ENCODE measurements around the gene SERPINC1. TPM values are rescaled to one million over a fixed set of nuclear protein-coding genes. Genes with fewer than 3 reads are reported as not detected.

The SERPINC1 gene
- total and polyA plus RNA-seq, 9 of the 15 experiments (the other 6 are each of a cell fraction or from before 2014, with no cell fraction given), result 0.07 to 1.2 (median 0.50) TPM

DNA sequence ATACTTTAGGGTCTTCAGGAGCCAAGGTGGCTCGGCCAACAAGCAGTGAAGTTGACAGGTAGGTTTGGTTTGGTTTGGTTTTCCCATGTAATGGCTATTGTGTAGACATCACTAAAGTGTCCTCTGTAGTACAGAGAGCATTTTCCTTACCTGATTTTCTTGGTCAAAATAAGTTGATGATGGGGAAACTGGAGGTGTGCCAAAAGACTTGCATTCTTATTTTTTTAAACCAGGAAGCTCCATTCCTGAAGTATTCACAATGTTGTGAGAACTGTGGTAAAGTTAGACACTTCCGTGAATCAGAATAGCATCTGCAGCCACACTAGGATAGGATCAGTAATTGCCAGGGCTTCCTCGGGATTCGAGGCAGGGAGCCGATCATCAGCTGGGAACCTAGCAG, 46.0 kb downstream of the SERPINC1 start:
- no peaks in the 10 kb centered on the region for H3K27me3 ChIP-seq (ENCODE audit: control insufficient read depth in 2 of 2, insufficient read depth in 2 of 2, low read length in 2 of 2)
- no TSS peak for BruUV-seq (replicated peaks)
- DNase-seq (ENCODE audit: extremely low read depth in 1 of 4, low spot score in 3 of 4) (peak in 2 of 4 experiments; percentile 32 to 45), FAIRE-seq (no peak), ATAC-seq (no peak)
- WGBS (ENCODE audit: insufficient coverage, low coverage, missing lambda C conversion rate), result 39% methylated on average over 5 of the region's 5 CpGs
- peaks cover 17 to 26% of the 10 kb centered on the region in 2 experiments for H3K4me1 ChIP-seq (replicated peaks in 1 of 2; ENCODE audit: control insufficient read depth in 2 of 2, insufficient read depth in 2 of 2, low read length in 2 of 2)
- no peaks in the 10 kb centered on the region for H3K9me3 ChIP-seq (replicated peaks; ENCODE audit: control insufficient read depth, insufficient read depth, low read depth, low read length)
- peaks cover 12% of the 10 kb centered on the region for H4K20me1 ChIP-seq (replicated peaks; ENCODE audit: control insufficient read depth, insufficient read depth, low read length)
- in situ Hi-C loops (cut with MboI), result no loop called here
- peaks cover 53% of the 10 kb centered on the region for H3K79me2 ChIP-seq (ENCODE audit: control insufficient read depth, insufficient read depth, low read length)
- H3K27ac ChIP-seq (ENCODE audit: extremely low read depth, low read depth, low read length), result peak overlapping the region; percentile 93
- H3K9me1 ChIP-seq (ENCODE audit: control insufficient read depth, insufficient read depth, low read length), result no peaks in the 10 kb centered on the region
- peak overlapping the region; percentile 86 for H3K4me3 ChIP-seq
- peaks cover 35% of the 10 kb centered on the region for H3K36me3 ChIP-seq (ENCODE audit: control insufficient read depth, insufficient read depth, low read length)
- POLR2A ChIA-PET, result interaction anchor here (0.6 kb wide), 1 partner anchor 77 kb away, joined by 3 read pairs; no protein-coding TSS in a partner anchor
- intact Hi-C loops (cut with micrococcal nuclease), result loop anchor here (5.0 kb wide), 1 partner anchor 151 kb away; the partner anchor contains the start of gene RC3H1
- H2AFZ ChIP-seq (ENCODE audit: low read depth, low read length), result peak overlapping the region; percentile 89
- H3K4me2 ChIP-seq (ENCODE audit: insufficient read depth, low read length), result peak overlapping the region; percentile 75
- peak overlapping the region; percentile 66 to 87; a peak in 2 of 4 replicates for H3K9ac ChIP-seq (ENCODE audit: insufficient read depth in 1 of 2, low read depth in 2 of 2, low read length in 2 of 2)
- CTCF ChIA-PET (ENCODE audit: low intra/inter-chr PET ratio), result no interaction called here
- TF ChIP-seq, protein P1, sequence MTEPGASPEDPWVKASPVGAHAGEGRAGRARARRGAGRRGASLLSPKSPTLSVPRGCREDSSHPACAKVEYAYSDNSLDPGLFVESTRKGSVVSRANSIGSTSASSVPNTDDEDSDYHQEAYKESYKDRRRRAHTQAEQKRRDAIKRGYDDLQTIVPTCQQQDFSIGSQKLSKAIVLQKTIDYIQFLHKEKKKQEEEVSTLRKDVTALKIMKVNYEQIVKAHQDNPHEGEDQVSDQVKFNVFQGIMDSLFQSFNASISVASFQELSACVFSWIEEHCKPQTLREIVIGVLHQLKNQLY (CRISPR knock-in tag; conservative IDR thresholded peaks at IDR 0.05), result no peak
- TF ChIP-seq BDP1 (IDR thresholded peaks at IDR 0.05; ENCODE audit: insufficient read depth, insufficient read length), result no peak
- TF ChIP-seq, protein P2, sequence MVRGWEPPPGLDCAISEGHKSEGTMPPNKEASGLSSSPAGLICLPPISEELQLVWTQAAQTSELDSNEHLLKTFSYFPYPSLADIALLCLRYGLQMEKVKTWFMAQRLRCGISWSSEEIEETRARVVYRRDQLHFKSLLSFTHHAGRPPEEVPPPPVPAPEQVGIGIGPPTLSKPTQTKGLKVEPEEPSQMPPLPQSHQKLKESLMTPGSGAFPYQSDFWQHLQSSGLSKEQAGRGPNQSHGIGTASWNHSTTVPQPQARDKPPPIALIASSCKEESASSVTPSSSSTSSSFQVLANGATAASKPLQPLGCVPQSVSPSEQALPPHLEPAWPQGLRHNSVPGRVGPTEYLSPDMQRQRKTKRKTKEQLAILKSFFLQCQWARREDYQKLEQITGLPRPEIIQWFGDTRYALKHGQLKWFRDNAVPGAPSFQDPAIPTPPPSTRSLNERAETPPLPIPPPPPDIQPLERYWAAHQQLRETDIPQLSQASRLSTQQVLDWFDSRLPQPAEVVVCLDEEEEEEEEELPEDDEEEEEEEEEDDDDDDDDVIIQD (CRISPR knock-in tag; IDR thresholded peaks at IDR 0.05), result no peak
- TF ChIP-seq CBX3 (IDR thresholded peaks at IDR 0.05; ENCODE audit: borderline replicate concordance in 1 of 2, low read length in 2 of 2), result 0 out of 3 replicates have a peak, but pooled peaks of 1 of the 2 experiments have one; percentile 19
- no peak for TF ChIP-seq ZSCAN29 (IDR thresholded peaks at IDR 0.05)
- TF ChIP-seq GATAD2A (IDR thresholded peaks at IDR 0.05), result no peak
- no peak for TF ChIP-seq TOE1 (IDR thresholded peaks at IDR 0.05; ENCODE audit: borderline replicate concordance)
- TF ChIP-seq TOE1 (CRISPR knock-in tag; IDR thresholded peaks at IDR 0.05; ENCODE audit: borderline replicate concordance, low read depth), result no peak
- no peak for TF ChIP-seq SIRT6 (IDR thresholded peaks at IDR 0.05; ENCODE audit: low read depth, low read length)
- no peak for TF ChIP-seq CBX2 (IDR thresholded peaks at IDR 0.05; ENCODE audit: insufficient read depth, low read length, poor library complexity, severe bottlenecking)
- no peak for TF ChIP-seq HDAC6 (IDR thresholded peaks at IDR 0.05; ENCODE audit: low read depth, low read length)
- no peak for TF ChIP-seq MTA2 (IDR thresholded peaks at IDR 0.05; ENCODE audit: low read depth)
- no peak for TF ChIP-seq KLF13 (tag; IDR thresholded peaks at IDR 0.05; ENCODE audit: borderline replicate concordance, low read depth)
- TF ChIP-seq NFE2 (IDR thresholded peaks at IDR 0.05; ENCODE audit: low read depth), result no peak
- TF ChIP-seq U2AF2 (optimal IDR thresholded peaks at IDR 0.05; ENCODE audit: low read depth, low read length), result no peak
- TF ChIP-seq CTBP1 (IDR thresholded peaks at IDR 0.05; ENCODE audit: borderline replicate concordance), result 0 out of 2 replicates have a peak, but pooled peaks have one; percentile 34
- TF ChIP-seq BRD4 (IDR thresholded peaks at IDR 0.05), result no peak
- TF ChIP-seq FOXK1 (CRISPR knock-in tag; IDR thresholded peaks at IDR 0.05; ENCODE audit: borderline replicate concordance), result 0 out of 2 replicates have a peak, but pooled peaks have one; percentile 38
- no peak for TF ChIP-seq SMARCC2 (IDR thresholded peaks at IDR 0.05; ENCODE audit: low read depth)
- TF ChIP-seq ESRRB (CRISPR knock-in tag; IDR thresholded peaks at IDR 0.05; ENCODE audit: borderline replicate concordance), result no peak
- TF ChIP-seq, protein P3, sequence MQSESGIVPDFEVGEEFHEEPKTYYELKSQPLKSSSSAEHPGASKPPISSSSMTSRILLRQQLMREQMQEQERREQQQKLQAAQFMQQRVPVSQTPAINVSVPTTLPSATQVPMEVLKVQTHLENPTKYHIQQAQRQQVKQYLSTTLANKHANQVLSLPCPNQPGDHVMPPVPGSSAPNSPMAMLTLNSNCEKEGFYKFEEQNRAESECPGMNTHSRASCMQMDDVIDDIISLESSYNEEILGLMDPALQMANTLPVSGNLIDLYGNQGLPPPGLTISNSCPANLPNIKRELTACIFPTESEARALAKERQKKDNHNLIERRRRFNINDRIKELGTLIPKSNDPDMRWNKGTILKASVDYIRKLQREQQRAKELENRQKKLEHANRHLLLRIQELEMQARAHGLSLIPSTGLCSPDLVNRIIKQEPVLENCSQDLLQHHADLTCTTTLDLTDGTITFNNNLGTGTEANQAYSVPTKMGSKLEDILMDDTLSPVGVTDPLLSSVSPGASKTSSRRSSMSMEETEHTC (IDR thresholded peaks at IDR 0.05), result no peak
- no peak for TF ChIP-seq SMARCA4 (IDR thresholded peaks at IDR 0.05)

Measured in K562 (cell line).